Endothelial cell of umbilical vein (primary cell): ENCODE results near the gene MEF2D. TPM values are rescaled to one million over a fixed set of nuclear protein-coding genes. Genes with fewer than 3 reads are reported as not detected.

ENCODE experiments used
- BruUV-seq: library from RNA; stranded (reverse); fragments of 400-500 nt; replicated peaks from 2 replicates; lab custom pipeline; 2021; lab: Mats Ljungman, UMichigan
- CTCF ChIA-PET: fragments of 300-600, 350-600 bp; sonication (Branson Sonifier 250); formaldehyde crosslinking; loops from one replicate; lab custom pipeline; 2021; ENCODE audit warnings: antibody characterized with exemption, inconsistent platforms; lab: Charles Lee
- POLR2A ChIA-PET: fragments of 300-600, 350-600 bp; sonication (Branson Sonifier 250); formaldehyde crosslinking; loops from one replicate; lab custom pipeline; 2021; ENCODE audit warnings: antibody characterized with exemption, inconsistent platforms; lab: Charles Lee
- DNase-seq: peaks from one replicate; pipeline ENCODE4 v3.0.0-alpha.2; 2011; ENCODE audit warnings: low read depth, low spot score
- FAIRE-seq: peaks from 2 replicates; lab custom pipeline; 2011; peaks lifted over from hg19 to GRCh38; lab: Jason Lieb, UNC
- H2AFZ ChIP-seq: 2 replicates; pipeline ENCODE4 v1.6.0; 2012; ENCODE audit warnings: low read depth, low read length, control low read depth, inconsistent platforms
- H3K27ac ChIP-seq: 2 replicates; pipeline ENCODE4 v1.5.1; 2011; ENCODE audit warnings: low read depth, mild to moderate bottlenecking, control low read depth, low read length, moderate library complexity; ENCODE audit not compliant: insufficient read depth
- H3K27me3 ChIP-seq, 2 experiments: 2 replicates each; pipeline versions ENCODE4 v1.6.0 to v1.6.1; 2011; ENCODE audit warnings: low read length in 2 of 2, mixed read lengths in 1 of 2; ENCODE audit not compliant: control insufficient read depth in 2 of 2, insufficient read depth in 2 of 2
- H3K36me3 ChIP-seq, 2 experiments: 2 replicates in 1 of 2; 3 replicates in 1 of 2; pipeline ENCODE4 v1.5.1; 2011; ENCODE audit warnings: low read length in 2 of 2, mild to moderate bottlenecking in 1 of 2, moderate library complexity in 1 of 2; ENCODE audit not compliant: control insufficient read depth in 2 of 2, insufficient read depth in 2 of 2; ENCODE audit errors: extremely low read depth in 1 of 2
- H3K4me1 ChIP-seq: 3 replicates; pipeline ENCODE4 v1.5.1; 2011; ENCODE audit warnings: mild to moderate bottlenecking, low read length; ENCODE audit not compliant: control insufficient read depth, insufficient read depth; ENCODE audit errors: extremely low read depth
- H3K4me2 ChIP-seq: 2 replicates; pipeline ENCODE4 v1.6.1; 2011; ENCODE audit warnings: low read length, control low read depth, mixed read lengths; ENCODE audit not compliant: insufficient read depth
- H3K4me3 ChIP-seq, 3 experiments: fragments of 200-600 bp in 1 of 3; sonication (generic), shearing (Covaris generic) in 1 of 3; replicated peaks in 1 of 3; 2 replicates each; pipeline ENCODE4 v1.5.1; 2011 to 2016; ENCODE audit warnings: control low read depth in 3 of 3, low read length in 3 of 3, mild to moderate bottlenecking in 2 of 3, inconsistent platforms in 1 of 3, low read depth in 1 of 3, moderate library complexity in 1 of 3; ENCODE audit not compliant: insufficient read depth in 1 of 3
- H3K79me2 ChIP-seq: 2 replicates; pipeline ENCODE4 v1.6.0; 2012; ENCODE audit warnings: low read length, inconsistent platforms; ENCODE audit not compliant: control insufficient read depth, insufficient read depth
- H3K9ac ChIP-seq: replicated peaks from 2 replicates; pipeline ENCODE3; 2011; ENCODE audit warnings: low read length, control low read depth; ENCODE audit not compliant: insufficient read depth; ENCODE audit errors: extremely low read depth
- H3K9me1 ChIP-seq: replicated peaks from 3 replicates; pipeline ENCODE4 v1.6.0; 2011; ENCODE audit warnings: mild to moderate bottlenecking, low read length; ENCODE audit not compliant: control insufficient read depth, insufficient read depth; ENCODE audit errors: extremely low read depth
- H3K9me3 ChIP-seq: replicated peaks from 2 replicates; pipeline ENCODE4 v1.5.1; 2012; ENCODE audit warnings: low read length, inconsistent platforms; ENCODE audit not compliant: control insufficient read depth, insufficient read depth
- H4K20me1 ChIP-seq: replicated peaks from 2 replicates; pipeline ENCODE3; 2011; ENCODE audit warnings: mild to moderate bottlenecking, low read length; ENCODE audit not compliant: control insufficient read depth, insufficient read depth; ENCODE audit errors: extremely low read depth
- EZH2 ChIP-seq: IDR thresholded peaks from 2 replicates; pipeline ENCODE4 v1.6.1; 2012; ENCODE audit warnings: borderline replicate concordance, low read depth, mild to moderate bottlenecking, moderate library complexity, low read length, inconsistent platforms; ENCODE audit not compliant: severe bottlenecking
- GATA2 ChIP-seq: IDR thresholded peaks from 2 replicates; pipeline ENCODE4 v1.7.0; 2011; ENCODE audit warnings: low read depth, mild to moderate bottlenecking, moderate library complexity, mixed read lengths, low read length; ENCODE audit not compliant: insufficient read length, insufficient read depth
- JUN ChIP-seq: IDR thresholded peaks from 2 replicates; pipeline ENCODE4 v1.6.1; 2011; ENCODE audit warnings: borderline replicate concordance, low read depth; ENCODE audit not compliant: insufficient read length, insufficient read depth
- POLR2A ChIP-seq: IDR thresholded peaks from 2 replicates; pipeline ENCODE4 v1.6.1; 2012; ENCODE audit warnings: low read depth, mild to moderate bottlenecking, control low read depth, low read length
- POLR2AphosphoS5 ChIP-seq: IDR thresholded peaks from 2 replicates; pipeline ENCODE4 v1.6.1; 2012; ENCODE audit warnings: low read depth, mild to moderate bottlenecking, control low read depth, low read length, moderate library complexity; ENCODE audit not compliant: insufficient read depth
- dilution Hi-C: fragments of 300-500 bp; cut with MboI; formaldehyde crosslinking; loops from one replicate; pipeline ENCODE4 v1.15.0; 2019; ENCODE audit warnings: low sequenced_read_pairs; ENCODE audit not compliant: extremely low pct_ligation_motif_present
- intact Hi-C: fragments of 100-400 bp; cut with micrococcal nuclease; formaldehyde crosslinking; loops from one replicate; pipeline ENCODE4 v1.10.0; 2022
- polyA plus RNA-seq, 4 experiments: library from polyadenylated mRNA; depleted of rRNA in 3 of 4; stranded (reverse) in 3 of 4; unstranded in 1 of 4; fragments of >200 nt; gene quantifications; 2 replicates each; pipeline versions ENCODE4 v1.2.1 to v1.2.3, GENCODE V29; 2011 to 2012; ENCODE audit warnings: missing spikeins in 1 of 4
- total RNA-seq: library from RNA; stranded (reverse); gene quantifications from 2 replicates; pipeline ENCODE4 v1.2.3, GENCODE V29; 2021
- TF ChIP-seq, protein P1 (sequence below): IDR thresholded peaks from 2 replicates; pipeline ENCODE4 v1.6.1; 2011; ENCODE audit not compliant: insufficient read depth, insufficient read length

MEF2D gene
- total and polyA plus RNA-seq, 2 donors (not counting 3 experiments of a cell fraction or from before 2014, with no cell fraction given), result 45.4 to 52.2 TPM

DNA sequence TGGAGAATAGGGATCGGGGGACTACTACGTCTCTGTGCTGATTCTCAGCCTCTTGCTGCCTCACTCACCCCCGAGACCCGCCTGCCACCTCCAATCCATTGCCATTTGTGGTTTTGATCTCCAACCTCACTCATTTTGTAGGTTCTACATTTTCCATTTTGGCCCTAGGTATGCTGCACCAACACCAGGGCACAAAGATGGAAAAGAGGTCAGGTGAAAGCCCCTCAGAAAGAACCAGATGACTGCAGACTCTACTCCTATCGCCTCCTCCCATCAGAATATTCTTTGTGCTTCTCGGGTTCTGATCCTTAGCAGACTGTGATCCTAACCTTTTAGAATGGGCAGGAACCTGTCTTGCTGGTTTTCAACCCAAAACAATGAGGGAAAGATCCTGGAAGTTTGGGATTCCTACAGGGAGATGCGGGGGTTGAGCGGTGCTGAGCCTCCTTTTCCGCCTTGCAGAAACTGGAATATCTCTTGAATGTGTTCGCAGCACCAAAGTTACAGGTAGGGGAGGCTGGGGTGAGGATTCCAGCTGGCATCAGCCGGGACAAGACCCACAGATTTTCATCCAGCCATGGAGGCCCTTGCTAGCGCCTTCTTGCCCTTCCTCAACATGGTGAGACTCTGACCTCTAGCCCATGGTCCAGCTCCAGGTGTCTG is 78.5 kb downstream of the MEF2D start:
- DNase-seq (peak; percentile 11), FAIRE-seq (no peak)
- peaks cover 5% of the 10 kb centered on the region for H3K4me1 ChIP-seq
- H3K79me2 ChIP-seq, result no peaks in the 10 kb centered on the region
- H3K9ac ChIP-seq, result no peak overlapping the region
- ChIA-PET POLR2A (no interaction called here), CTCF (interaction anchor here (1.0 to 7.0 kb wide), 7 partner anchors 8 to 49 kb away, joined by 3 to 82 read pairs (median 4); no protein-coding TSS in a partner anchor)
- intact Hi-C loops (no loop called here), dilution Hi-C loops (no loop called here)
- H4K20me1 ChIP-seq, result no peaks in the 10 kb centered on the region
- H3K9me3 ChIP-seq, result no peaks in the 10 kb centered on the region
- BruUV-seq, result no TSS peak
- no peaks in the 10 kb centered on the region for H3K36me3 ChIP-seq
- no peak overlapping the region for H3K27ac ChIP-seq
- H3K4me3 ChIP-seq, result no peak overlapping the region
- TF ChIP-seq GATA2, result no peak
- TF ChIP-seq POLR2AphosphoS5, result no peak
- TF ChIP-seq, protein P1, sequence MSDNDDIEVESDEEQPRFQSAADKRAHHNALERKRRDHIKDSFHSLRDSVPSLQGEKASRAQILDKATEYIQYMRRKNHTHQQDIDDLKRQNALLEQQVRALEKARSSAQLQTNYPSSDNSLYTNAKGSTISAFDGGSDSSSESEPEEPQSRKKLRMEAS, result no peak
- no peak for TF ChIP-seq JUN
- TF ChIP-seq POLR2A, result no peak
- H3K4me2 ChIP-seq, result no peak overlapping the region
- H2AFZ ChIP-seq, result no peak overlapping the region
- H3K9me1 ChIP-seq, result no peaks in the 10 kb centered on the region
- H3K27me3 ChIP-seq, result peaks cover 83 to 86% of the 10 kb centered on the region in 2 experiments

DNA sequence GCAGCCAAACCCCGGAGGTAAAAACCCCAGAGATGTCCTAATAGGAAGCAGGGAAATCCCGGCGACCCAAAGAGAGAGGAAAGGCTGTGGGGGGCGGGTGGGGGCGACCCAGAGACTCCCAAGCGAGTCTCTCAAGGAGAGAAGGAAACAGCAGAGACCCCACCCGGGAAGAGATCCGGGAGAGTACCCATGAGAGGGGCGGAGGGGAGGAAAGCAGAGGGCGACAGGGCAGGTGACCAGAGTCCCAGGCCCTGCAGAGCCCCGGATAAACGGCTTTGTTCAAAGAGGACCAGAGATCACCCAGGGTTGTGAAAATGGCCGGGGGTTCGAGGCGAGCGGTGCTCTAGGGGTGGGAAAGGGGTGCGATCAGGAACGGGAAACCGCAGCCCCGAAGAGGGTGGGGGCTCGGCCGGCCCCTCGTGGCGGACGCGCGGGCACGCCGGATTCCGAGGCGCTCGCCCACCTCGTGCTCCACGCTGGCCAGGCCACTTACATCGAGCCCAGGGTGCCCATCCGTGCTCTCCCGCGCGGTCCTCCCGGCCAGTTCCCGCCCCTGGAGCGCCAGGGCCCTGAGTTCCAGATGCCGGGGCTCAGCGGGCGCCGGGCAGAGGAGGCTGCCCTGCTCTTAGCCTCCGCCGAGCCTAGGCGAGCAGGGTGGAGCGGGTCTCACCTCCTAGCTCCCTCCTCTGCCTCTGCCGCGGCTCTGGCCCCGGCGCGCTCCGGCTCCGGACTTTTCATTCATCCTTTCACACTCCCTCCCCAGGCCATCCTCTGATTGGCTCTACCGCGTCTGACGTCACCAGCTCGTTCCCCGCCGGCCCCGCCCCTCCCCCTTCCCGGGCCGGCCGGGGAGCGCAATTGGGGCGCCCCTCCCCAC is 79.3 kb downstream of the MEF2D start:
- Histone ChIP-seq H3K4me3 (no peak overlapping the region), H3K36me3 (no peaks in the 10 kb centered on the region), H3K27ac (no peak overlapping the region), H3K9me3 (no peaks in the 10 kb centered on the region), H3K27me3 (peaks cover 78 to 82% of the 10 kb centered on the region in 2 experiments), H3K4me2 (peak overlapping the region; percentile 16), H3K9ac (no peak overlapping the region), H3K79me2 (no peaks in the 10 kb centered on the region), H4K20me1 (no peaks in the 10 kb centered on the region), H3K4me1 (peaks cover 5% of the 10 kb centered on the region), H3K9me1 (no peaks in the 10 kb centered on the region), H2AFZ (peak overlapping the region; percentile 44)
- no TSS peak for BruUV-seq
- intact Hi-C loops (no loop called here), dilution Hi-C loops (no loop called here)
- DNase-seq, result peak; percentile 62
- ChIA-PET CTCF (interaction anchor here (1.0 to 7.0 kb wide), 6 partner anchors 9 to 48 kb away, joined by 3 to 82 read pairs (median 4); no protein-coding TSS in a partner anchor), POLR2A (no interaction called here)
- peak; percentile 59 for FAIRE-seq
- peak; percentile 82 for TF ChIP-seq EZH2
- no peak for TF ChIP-seq POLR2A
